Caco-2 (cell line): ENCODE measurements around the gene ERC2. TPM values are rescaled to one million over a fixed set of nuclear protein-coding genes. Genes with fewer than 3 reads are reported as not detected.

ENCODE experiments used
- BruUV-seq: library from RNA; stranded (reverse); fragments of 400-500 nt; replicated peaks from 2 replicates; lab custom pipeline; 2021; lab: Mats Ljungman, UMichigan
- CTCF ChIA-PET: fragments of 300-600 bp; sonication (Branson Sonifier 250); formaldehyde crosslinking; loops from one replicate; lab custom pipeline; 2022; ENCODE audit warnings: antibody characterized with exemption; lab: Charles Lee
- POLR2A ChIA-PET: fragments of 300-600 bp; sonication (Branson Sonifier 250); formaldehyde crosslinking; loops from one replicate; lab custom pipeline; 2022; ENCODE audit warnings: antibody characterized with exemption; lab: Charles Lee
- DNase-seq, 2 experiments: peaks; one replicate each; pipeline versions ENCODE4 v3.0.0 to v3.0.0-alpha.2; 2020 to 2022
- H3K27me3 ChIP-seq: replicated peaks from 2 replicates; pipeline ENCODE4 v1.6.0; 2011; ENCODE audit warnings: low read length; ENCODE audit not compliant: control insufficient read depth, insufficient read depth
- H3K36me3 ChIP-seq: 2 replicates; pipeline ENCODE4 v1.5.1; 2011; ENCODE audit warnings: low read length; ENCODE audit not compliant: control insufficient read depth, insufficient read depth
- H3K4me1 ChIP-seq: fragments of 250-450 bp; sonication (Bioruptor Pico); 2 replicates; pipeline ENCODE4 v1.5.1; 2020; ENCODE audit warnings: mild to moderate bottlenecking
- H3K4me3 ChIP-seq: 2 replicates; pipeline ENCODE4 v1.5.1; 2011; ENCODE audit warnings: low read depth, mild to moderate bottlenecking, control low read depth, low read length
- H3K9me3 ChIP-seq: fragments of 250-450 bp; sonication (Bioruptor Pico); 2 replicates; pipeline ENCODE4 v1.5.1; 2020; ENCODE audit warnings: mild to moderate bottlenecking, moderate library complexity
- H3K27ac Mint-ChIP-seq: one replicate; pipeline ENCODE4 v1.8.0; 2022; ENCODE audit warnings: mixed read lengths; ENCODE audit not compliant: unreplicated experiment
- H3K27me3 Mint-ChIP-seq: one replicate; pipeline ENCODE4 v1.8.0; 2022; ENCODE audit warnings: mixed read lengths; ENCODE audit not compliant: insufficient read depth, unreplicated experiment
- H3K36me3 Mint-ChIP-seq: one replicate; pipeline ENCODE4 v1.8.0; 2022; ENCODE audit warnings: mild to moderate bottlenecking, mixed read lengths; ENCODE audit not compliant: insufficient read depth, unreplicated experiment
- H3K4me1 Mint-ChIP-seq: one replicate; pipeline ENCODE4 v1.8.0; 2022; ENCODE audit warnings: low read depth, mixed read lengths; ENCODE audit not compliant: unreplicated experiment
- H3K4me3 Mint-ChIP-seq: one replicate; pipeline ENCODE4 v1.8.0; 2022; ENCODE audit warnings: mild to moderate bottlenecking, moderate library complexity, mixed read lengths; ENCODE audit not compliant: unreplicated experiment
- H3K9me3 Mint-ChIP-seq: one replicate; pipeline ENCODE4 v1.8.0; 2022; ENCODE audit warnings: mixed read lengths; ENCODE audit not compliant: unreplicated experiment
- CTCF ChIP-seq, 2 experiments: fragments of 200-600 bp in 1 of 2; IDR thresholded peaks; 1 replicate in 1 of 2; 2 replicates in 1 of 2; pipeline versions ENCODE4 v1.5.1 to v1.8.0; 2011 to 2022; ENCODE audit warnings: antibody characterized with exemption in 1 of 2, control low read depth in 1 of 2, inconsistent platforms in 1 of 2, low read depth in 1 of 2, low read length in 1 of 2, mild to moderate bottlenecking in 1 of 2, moderate library complexity in 1 of 2; ENCODE audit not compliant: insufficient read depth in 1 of 2, severe bottlenecking in 1 of 2, unreplicated experiment in 1 of 2
- intact Hi-C: fragments of 100-400 bp; cut with micrococcal nuclease; formaldehyde crosslinking; loops from one replicate; pipeline ENCODE4 v1.10.0; 2022; ENCODE audit not compliant: unreplicated experiment
- total RNA-seq: library from RNA; stranded (reverse); gene quantifications from 2 replicates; pipeline ENCODE4 v1.2.3, GENCODE V29; 2022

Gene ERC2
- total RNA-seq, 1 experiment from 2014 or later, result 0.54 TPM

DNA sequence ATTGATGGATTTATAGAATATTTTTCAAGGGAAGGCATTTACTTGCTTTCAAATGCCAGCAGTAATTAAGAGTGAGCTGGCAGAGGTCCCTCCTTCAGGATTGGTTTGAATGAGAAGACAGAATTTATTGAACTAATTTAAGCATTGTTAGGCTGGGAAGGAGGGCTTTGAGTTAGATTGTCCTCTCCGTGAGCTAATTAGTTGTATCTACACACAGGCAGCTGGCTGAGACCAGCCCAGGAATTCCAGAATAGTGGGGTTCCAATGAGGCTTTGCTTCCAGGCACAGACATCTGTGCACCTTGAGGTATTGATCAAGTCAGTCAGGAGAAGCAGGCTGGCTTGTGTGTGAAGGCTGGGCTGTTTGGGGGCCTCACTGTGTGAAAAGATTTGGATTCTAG, 857.1 kb downstream of the ERC2 start:
- POLR2A ChIA-PET, result interaction anchor here (0.9 kb wide), 1 partner anchor 9 kb away, joined by 3 read pairs; no protein-coding TSS in a partner anchor
- Histone ChIP-seq H3K4me3 (no peak overlapping the region), H3K9me3 (no peaks in the 10 kb centered on the region), H3K27me3 (no peaks in the 10 kb centered on the region), H3K36me3 (no peaks in the 10 kb centered on the region), H3K4me1 (no peaks in the 10 kb centered on the region)
- TF ChIP-seq CTCF (IDR thresholded peaks at IDR 0.05; ENCODE audit: insufficient read depth in 1 of 2, low read depth in 1 of 2, low read length in 1 of 2, severe bottlenecking in 1 of 2, unreplicated experiment in 1 of 2), result no peak
- peaks cover 3% of the 10 kb centered on the region for H3K27me3 Mint-ChIP-seq
- H3K27ac Mint-ChIP-seq, result no peak overlapping the region
- CTCF ChIA-PET, result no interaction called here
- BruUV-seq, result no TSS peak
- DNase-seq, result no peak
- no peaks in the 10 kb centered on the region for H3K4me1 Mint-ChIP-seq
- H3K9me3 Mint-ChIP-seq, result no peaks in the 10 kb centered on the region
- intact Hi-C loops, result no loop called here
- no peaks in the 10 kb centered on the region for H3K36me3 Mint-ChIP-seq
- H3K4me3 Mint-ChIP-seq, result no peak overlapping the region

GRCh38 chr3:55609230-55609827, 858.9 kb downstream of the ERC2 start:
- H3K4me1 Mint-ChIP-seq, result no peaks in the 10 kb centered on the region
- intact Hi-C loops, result no loop called here
- peaks cover 3% of the 10 kb centered on the region for H3K27me3 Mint-ChIP-seq
- no peaks in the 10 kb centered on the region for H3K36me3 ChIP-seq
- TF ChIP-seq CTCF (IDR thresholded peaks at IDR 0.05; ENCODE audit: insufficient read depth in 1 of 2, low read depth in 1 of 2, low read length in 1 of 2, severe bottlenecking in 1 of 2, unreplicated experiment in 1 of 2), result no peak
- DNase-seq, result no peak
- BruUV-seq, result no TSS peak
- H3K9me3 Mint-ChIP-seq, result no peaks in the 10 kb centered on the region
- H3K4me3 Mint-ChIP-seq, result no peak overlapping the region
- H3K27me3 ChIP-seq, result no peaks in the 10 kb centered on the region
- no peak overlapping the region for H3K4me3 ChIP-seq
- no peaks in the 10 kb centered on the region for H3K36me3 Mint-ChIP-seq
- H3K4me1 ChIP-seq, result no peaks in the 10 kb centered on the region
- no peak overlapping the region for H3K27ac Mint-ChIP-seq
- CTCF ChIA-PET, result interaction anchor here (0.6 kb wide), 1 partner anchor 20 kb away, joined by 4 read pairs; no protein-coding TSS in a partner anchor
- no peaks in the 10 kb centered on the region for H3K9me3 ChIP-seq
- POLR2A ChIA-PET, result no interaction called here

GRCh38 chr3:55608301-55608937, 859.8 kb downstream of the ERC2 start:
- Mint-ChIP-seq H3K27me3 (peaks cover 3% of the 10 kb centered on the region), H3K9me3 (no peaks in the 10 kb centered on the region), H3K4me1 (no peaks in the 10 kb centered on the region), H3K36me3 (no peaks in the 10 kb centered on the region), H3K4me3 (no peak overlapping the region), H3K27ac (no peak overlapping the region)
- intact Hi-C loops, result no loop called here
- ChIA-PET CTCF (interaction anchor here (0.6 kb wide), 1 partner anchor 19 kb away, joined by 4 read pairs; no protein-coding TSS in a partner anchor), POLR2A (no interaction called here)
- H3K36me3 ChIP-seq, result no peaks in the 10 kb centered on the region
- H3K4me1 ChIP-seq, result no peaks in the 10 kb centered on the region
- TF ChIP-seq CTCF (IDR thresholded peaks at IDR 0.05; ENCODE audit: insufficient read depth in 1 of 2, low read depth in 1 of 2, low read length in 1 of 2, severe bottlenecking in 1 of 2, unreplicated experiment in 1 of 2), result no peak
- H3K4me3 ChIP-seq, result no peak overlapping the region
- no TSS peak for BruUV-seq
- no peak for DNase-seq
- H3K27me3 ChIP-seq, result no peaks in the 10 kb centered on the region
- no peaks in the 10 kb centered on the region for H3K9me3 ChIP-seq
